GM18951 (cell line): ENCODE results near the gene HES7.

Source experiments
- POLR2A ChIP-seq: IDR thresholded peaks from 4 replicates; pipeline ENCODE4 v1.6.1; 2011; ENCODE audit warnings: mild to moderate bottlenecking; ENCODE audit not compliant: insufficient read length, insufficient read depth; ENCODE audit errors: extremely low read depth
- in situ Hi-C: fragments of 300-500 bp; cut with MboI; formaldehyde crosslinking; loops from one replicate; pipeline ENCODE4 v1.12.0; 2022; ENCODE audit warnings: low sequenced_read_pairs, mixed read lengths, inconsistent platforms; ENCODE audit not compliant: unreplicated experiment

HES7 gene

DNA sequence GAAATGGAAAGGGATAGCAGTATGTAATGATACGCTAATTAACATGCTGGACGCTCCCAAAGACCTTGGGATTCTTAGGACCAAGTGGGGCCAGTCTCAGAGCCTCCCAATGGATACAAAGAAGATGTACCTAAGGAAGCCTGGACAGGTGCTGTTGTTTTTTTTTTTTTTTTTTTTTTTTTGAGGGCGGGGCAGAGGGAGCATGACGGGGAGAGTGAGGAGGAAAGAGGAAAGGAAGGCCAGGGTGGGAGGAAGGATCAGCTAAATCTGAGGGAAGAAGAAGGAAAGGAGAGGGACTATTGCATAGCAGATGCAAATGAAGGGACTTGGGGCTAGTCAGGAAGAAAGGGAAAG is 36.3 kb upstream of the HES7 start:
- TF ChIP-seq POLR2A, result no peak
- in situ Hi-C loops, result no loop called here

DNA sequence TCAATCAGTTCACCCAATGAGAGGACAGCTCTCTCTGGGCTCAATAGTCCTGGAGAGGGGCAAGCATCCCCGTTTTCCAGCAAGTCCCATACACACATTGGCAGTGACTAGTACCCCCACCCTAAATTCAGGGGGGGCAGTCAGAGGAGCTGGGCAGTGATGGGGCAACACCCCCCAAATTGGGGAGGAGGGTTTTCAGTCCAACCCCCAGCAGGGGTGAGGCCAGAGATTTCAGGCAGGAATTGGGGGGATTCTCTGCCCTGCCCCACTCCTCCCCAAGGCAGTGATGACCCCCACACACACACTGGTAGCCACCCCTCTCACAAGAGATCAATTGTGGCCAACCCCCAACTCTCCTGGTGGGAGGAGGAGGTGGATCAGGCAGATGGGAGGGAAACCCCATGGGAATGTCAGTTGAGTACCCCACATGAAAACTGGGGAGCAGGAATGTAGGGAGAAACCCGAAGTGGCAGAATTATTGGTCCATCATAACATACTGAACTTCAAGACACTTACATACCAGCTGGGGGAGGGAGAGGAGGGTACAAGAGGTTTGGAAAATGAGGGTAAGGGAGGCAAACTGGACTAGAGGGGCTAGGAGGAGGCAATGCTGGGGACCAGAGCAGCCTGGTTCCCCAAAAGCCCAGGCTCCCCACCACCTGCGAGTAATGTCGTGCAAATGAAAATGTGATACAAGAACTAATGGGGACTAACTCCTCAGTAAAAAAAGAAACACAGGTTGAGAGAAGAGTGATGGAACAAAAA is 35.7 kb upstream of the HES7 start:
- TF ChIP-seq POLR2A, result no peak
- in situ Hi-C loops, result no loop called here

DNA sequence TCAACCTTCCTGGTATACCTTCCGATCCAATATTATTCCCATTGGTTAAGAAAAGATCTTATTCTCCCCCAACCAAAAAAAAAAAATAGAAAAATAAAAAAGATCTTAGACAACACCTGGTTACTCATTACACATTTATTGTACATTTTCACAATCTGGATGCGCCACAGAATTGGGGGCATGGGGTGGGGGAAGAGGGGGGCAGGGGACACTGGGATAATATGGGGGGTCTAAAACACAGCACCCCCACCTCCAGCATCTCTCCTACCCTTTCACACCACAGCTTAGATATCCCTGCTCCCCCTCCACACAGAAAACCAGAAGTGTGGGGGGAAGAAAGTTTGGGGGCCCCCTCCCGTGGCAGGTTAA is 35.1 kb upstream of the HES7 start:
- TF ChIP-seq POLR2A, result no peak
- in situ Hi-C loops, result no loop called here

DNA sequence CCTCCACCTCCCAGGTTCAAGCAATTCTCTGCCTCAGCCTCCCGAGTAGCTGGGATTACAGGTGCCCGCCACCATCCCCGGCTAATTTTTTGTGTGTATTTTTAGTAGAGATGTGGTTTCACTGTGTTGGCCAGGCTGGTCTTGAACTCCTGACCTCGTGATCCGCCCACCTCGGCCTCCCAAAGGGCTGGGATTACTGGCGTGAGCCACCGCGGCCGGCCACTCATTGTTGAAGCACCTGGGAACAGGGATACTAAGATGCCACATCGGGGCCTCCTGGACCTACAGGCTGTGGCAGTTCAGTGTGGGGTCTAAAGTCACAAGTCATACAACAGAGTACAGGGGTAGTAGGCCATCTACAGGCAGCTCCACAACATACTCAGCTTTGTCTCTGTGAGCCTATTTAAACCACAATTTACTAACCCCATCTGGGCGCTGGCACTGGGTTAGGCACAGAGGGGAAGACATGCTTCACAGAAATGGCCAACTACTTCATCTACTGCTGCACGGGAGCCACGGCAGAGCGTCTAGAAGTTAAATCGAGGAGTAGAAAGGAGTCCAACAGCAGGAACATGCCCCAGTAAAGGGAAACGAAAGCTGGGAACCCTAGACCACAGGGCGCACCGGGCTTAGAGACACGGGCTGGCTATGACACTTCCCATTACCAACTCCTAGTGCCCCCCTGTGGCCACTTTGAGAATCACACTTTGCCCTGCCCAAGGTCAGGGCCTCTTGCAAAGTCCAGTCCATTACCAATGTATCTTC is 34.5 kb upstream of the HES7 start:
- no peak for TF ChIP-seq POLR2A
- in situ Hi-C loops, result no loop called here

DNA sequence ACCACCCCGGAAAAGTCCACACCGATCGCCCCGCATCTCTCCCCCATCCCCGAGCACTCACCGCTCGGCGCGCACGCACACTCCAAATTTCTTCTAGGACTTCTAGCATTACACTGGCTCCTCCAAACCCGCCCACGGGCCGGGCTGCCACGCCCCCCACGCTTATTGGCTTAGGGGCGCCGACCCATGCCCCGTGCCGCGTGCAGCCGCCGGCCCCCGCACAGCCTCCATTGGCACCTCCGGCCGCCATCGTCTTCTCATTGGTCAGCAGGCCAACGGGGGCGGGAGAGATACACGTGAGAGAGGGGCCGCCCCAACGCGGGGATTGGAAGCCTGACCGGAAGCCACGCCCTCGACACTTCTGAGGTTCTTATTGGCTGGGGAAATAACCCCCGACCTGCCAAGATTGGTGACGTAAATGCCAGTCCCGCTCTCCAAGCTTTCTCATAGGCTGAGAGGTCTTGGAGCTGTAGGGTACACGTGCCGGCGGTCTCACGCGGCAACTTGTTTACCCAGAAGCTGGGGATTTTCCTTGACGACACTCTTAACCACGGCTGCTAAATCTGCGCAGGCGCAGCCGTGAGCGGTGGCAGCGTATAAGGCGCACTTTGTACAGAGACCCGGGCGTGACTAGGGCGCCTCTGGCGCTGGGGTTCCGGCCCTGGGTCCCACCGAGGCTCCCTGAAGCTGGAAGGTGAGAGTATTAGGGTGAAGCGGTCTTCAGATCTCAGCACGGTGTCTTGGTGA is 32.5 kb upstream of the HES7 start:
- peak; percentile 63 for TF ChIP-seq POLR2A
- in situ Hi-C loops, result no loop called here

DNA sequence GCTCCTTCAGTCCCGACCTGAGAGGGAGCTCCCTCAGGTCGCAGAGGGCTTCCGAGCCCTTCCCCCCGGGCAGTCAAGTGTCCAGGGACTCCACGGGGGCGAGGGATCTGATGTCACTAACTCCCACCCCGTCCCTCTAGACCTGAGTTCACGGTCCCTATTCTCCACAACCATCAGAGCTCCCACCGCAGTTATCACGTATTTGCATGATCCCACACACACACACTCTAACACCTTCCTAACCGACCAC is 32.0 kb upstream of the HES7 start:
- in situ Hi-C loops, result no loop called here

DNA sequence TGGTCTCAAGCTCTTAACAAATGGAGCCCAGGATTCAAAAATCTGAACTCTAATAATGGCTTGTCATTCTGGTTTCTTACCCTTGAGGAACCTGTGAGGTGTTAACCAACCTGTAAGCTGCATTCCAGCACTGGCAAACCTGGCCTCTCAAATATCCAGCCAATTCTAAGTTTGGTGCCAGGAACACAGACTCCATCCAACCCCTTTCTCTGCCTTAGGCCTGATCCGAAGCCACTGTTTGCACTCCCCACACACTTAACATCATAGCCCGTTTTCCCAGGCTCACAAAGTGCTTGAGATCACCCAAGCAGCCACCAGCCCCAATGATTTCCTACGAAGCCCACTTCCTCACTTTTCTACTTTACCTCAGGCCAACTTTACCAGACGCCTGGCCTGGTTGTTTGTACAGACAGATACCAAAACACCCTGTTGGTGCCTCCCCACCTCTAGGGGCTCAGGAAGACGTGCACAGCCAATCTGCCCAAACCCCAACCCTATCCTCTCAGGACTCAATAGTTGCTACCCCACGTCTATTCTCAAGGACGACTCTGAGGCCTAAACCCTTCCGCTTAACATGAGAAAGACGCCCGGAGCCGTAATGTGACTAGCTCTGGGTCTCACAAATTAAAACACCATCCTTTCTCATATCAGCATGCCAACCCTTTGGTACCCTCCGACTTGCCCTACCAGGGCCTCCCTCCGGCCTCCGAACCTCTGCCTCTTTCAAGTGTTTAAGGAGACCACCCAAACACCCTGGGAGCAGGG is 31.5 kb upstream of the HES7 start:
- in situ Hi-C loops, result no loop called here
- no peak for TF ChIP-seq POLR2A

More for the DNA sequence above, 32.0 kb upstream of the HES7 start:
- no peak for TF ChIP-seq POLR2A

DNA sequence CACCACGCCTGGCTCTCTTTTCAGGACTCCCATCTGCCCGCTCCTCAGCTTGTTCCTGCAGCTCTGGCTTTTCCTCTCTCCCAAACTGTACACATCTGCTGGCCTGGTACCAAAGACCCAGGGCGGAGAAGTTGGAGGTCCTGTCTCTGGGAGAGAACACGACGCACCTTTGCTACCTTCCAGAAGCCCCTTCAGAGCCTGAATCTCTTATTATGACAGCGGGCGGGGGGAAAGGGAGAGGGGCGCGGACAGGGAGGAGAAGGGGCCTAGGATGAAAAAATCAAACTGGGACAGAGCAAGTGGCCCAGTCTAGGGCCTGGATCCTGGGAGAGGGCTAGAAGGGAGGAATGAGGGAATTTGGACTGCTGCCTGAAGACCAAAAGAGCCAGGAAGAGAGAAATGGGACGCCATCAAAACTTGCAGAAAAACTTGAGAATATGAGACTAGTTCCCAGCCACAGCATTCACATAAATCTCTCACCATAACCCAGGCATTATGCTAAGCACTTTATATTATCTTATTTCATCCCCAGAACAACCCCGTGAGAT is 30.8 kb upstream of the HES7 start:
- in situ Hi-C loops, result no loop called here

DNA sequence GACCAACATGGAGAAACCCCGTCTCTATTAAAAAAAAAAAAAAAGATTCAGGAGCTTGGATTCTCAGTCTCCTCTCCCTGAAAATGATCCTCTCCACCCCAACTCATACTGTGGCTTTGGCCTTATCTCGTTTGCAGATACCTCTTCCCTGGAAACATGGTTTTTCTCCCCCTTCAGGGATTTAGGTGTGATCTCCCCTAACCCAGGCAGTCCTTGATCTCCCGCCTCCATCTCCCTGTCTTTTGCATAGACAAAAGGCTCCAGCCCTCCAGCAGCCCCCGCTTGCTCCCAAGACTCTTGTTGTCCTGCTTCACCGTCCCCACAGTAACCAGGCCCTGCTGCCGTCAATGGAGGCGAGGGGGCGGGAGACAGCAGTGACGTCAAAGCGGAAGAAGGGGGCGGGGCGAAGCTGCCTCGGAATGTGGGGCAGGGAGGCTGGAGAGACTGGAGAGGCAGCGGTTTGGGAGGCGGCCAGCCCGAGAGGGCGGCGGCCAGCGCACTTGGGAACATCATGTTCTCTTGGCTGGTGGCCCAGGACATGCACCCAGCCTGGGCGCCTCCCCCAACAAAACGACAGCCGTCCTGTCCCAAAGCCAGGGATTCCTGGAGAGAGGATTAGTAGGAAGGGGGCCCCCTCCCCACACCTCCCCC is 30.2 kb upstream of the HES7 start:
- TF ChIP-seq POLR2A, result peak; percentile 31
- in situ Hi-C loops, result no loop called here

More for the DNA sequence above, 30.8 kb upstream of the HES7 start:
- no peak for TF ChIP-seq POLR2A

DNA sequence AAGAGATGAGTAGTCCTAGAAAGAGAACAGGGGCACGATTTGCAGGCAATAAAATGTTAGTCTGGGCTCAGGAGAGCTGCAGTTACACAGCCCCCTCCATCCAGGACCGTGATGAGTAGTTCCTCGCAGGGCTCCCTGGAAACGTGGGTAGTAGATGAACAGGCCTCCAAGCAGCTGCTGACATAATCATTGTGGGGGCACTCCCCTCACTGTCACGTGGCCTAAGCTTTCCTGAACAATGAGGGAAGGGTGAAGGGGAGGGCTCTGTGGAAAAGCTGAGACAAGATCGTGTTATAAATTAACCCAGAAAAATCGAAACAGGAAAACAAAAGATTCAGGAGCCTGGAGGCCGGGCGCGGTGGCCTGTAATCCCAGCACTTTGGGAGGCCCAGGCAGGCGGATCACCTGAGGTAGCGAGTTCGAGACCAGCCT is 29.6 kb upstream of the HES7 start:
- in situ Hi-C loops, result no loop called here
- no peak for TF ChIP-seq POLR2A

DNA sequence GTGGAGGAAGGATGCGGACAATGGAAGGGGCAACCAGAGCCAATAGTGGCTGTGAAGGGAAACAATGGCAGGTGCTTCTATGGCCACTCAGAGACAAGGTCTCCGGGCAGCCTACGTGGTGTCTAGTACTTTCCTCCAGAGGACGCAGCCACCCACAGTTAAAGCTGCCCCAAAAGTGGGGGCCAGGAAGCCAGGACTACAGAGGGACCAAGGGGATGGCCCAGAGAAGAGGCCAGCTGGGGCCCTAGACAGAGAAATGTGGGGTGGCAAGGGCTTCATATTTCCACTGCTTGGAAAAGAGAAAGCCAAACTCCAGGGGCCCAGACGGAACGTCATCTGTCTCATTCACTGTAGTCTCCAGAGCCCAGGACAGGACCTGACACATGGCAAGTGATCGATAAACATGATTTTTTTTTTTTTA is 29.1 kb upstream of the HES7 start:
- no peak for TF ChIP-seq POLR2A

DNA sequence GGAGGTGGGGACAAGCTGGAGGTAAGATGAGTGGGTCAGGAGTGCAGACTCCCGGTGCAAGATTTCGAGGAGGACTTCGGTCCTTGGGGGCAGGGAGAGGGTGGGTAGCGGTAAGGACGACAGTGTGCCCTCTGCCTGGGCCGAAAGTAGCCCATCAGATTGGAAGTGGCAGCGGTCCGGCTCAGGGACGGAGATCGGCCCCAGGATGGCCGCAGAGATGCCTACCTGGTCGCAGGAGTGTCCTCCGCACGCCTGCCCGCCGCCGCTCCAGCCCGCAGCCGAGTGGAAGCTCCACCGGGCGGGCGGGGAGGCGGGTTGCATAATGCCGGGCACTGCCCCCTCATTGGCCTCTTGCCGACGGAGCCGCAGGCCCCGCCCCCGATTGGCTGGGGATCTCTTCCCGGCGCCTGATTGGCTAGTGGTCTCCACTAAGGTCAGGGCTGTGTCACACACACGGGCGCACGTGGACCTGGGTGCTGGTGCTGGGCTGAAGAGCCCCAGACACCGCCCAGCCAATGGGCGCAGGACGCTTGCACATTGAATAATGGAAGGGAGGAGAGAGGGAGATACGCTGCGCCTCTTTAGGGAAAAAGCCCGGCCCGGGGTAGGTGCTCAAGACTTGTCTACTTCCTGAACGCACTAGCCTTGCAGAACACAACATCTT is 28.3 kb upstream of the HES7 start, which contains the start of gene PER1:
PER1 (minus strand) TSS at position 293 of the 664 bp plus-strand sequence. CDS start 1,698 bp downstream, outside the sequence.
- TF ChIP-seq POLR2A, result peak; percentile 78
- in situ Hi-C loops, result no loop called here

More for the DNA sequence above, 29.1 kb upstream of the HES7 start:
- in situ Hi-C loops, result no loop called here
